Stimulated activated CD4-positive, alpha-beta T cell treated with anti-CD3 and anti-CD28 coated beads, Interleukin-12 subunit alpha, Interleukin-12 subunit beta, amount 100 ng/mL, for 48 hours (primary cell): ENCODE measurements around the gene PRPSAP1.
"Not testable (repeated sequence)": the region's sequence is repeated elsewhere in the genome, so short reads cannot be mapped to it uniquely, and the experiment has no call there.

Source experiments
- DNase-seq, 3 donors: peaks; one replicate each; pipeline ENCODE4 v3.0.0-alpha.2; 2020; ENCODE audit warnings: low read depth in 2 of 3, low spot score in 1 of 3

PRPSAP1 gene

GRCh38 chr17:76278268-76278908 lies 75.3 kb downstream of the PRPSAP1 start:
- DNase-seq, result no peak

- no peak for DNase-seq
Measured at GRCh38 chr17:76277300-76278267, 76.1 kb downstream of the PRPSAP1 start.

- DNase-seq, result no peak
Measured at GRCh38 chr17:76276461-76277299, 77.0 kb downstream of the PRPSAP1 start.

- DNase-seq, result no peak
Measured at GRCh38 chr17:76276069-76276431, 77.7 kb downstream of the PRPSAP1 start.

- DNase-seq, result no peak
Measured at GRCh38 chr17:76275382-76276068, 78.2 kb downstream of the PRPSAP1 start.

GRCh38 chr17:76274112-76274956 lies 79.4 kb downstream of the PRPSAP1 start:
- DNase-seq, result no peak

GRCh38 chr17:76273445-76274111 lies 80.1 kb downstream of the PRPSAP1 start:
- DNase-seq, result no peak

GRCh38 chr17:76272541-76273444 lies 80.9 kb downstream of the PRPSAP1 start:
- DNase-seq, result peak in 2 of 3 donors; percentile 65 to 76

- peak; percentile 82 to 90 (median 86) for DNase-seq
Measured at GRCh38 chr17:76271669-76272540, 81.8 kb downstream of the PRPSAP1 start.

- no peak for DNase-seq
Measured at GRCh38 chr17:76270770-76271668, 82.7 kb downstream of the PRPSAP1 start.

GRCh38 chr17:76270127-76270592 lies 83.6 kb downstream of the PRPSAP1 start:
- DNase-seq, result no peak

- DNase-seq, result no peak
Measured at GRCh38 chr17:76268991-76269981, 84.4 kb downstream of the PRPSAP1 start.

GRCh38 chr17:76268015-76268749 lies 85.5 kb downstream of the PRPSAP1 start:
- DNase-seq, result peak; percentile 73 to 78 (median 77)

- DNase-seq, result not testable (repeated sequence)
Measured at GRCh38 chr17:76267581-76268001, 86.1 kb downstream of the PRPSAP1 start.
